ENCODE data around the gene ZC3H8.
"Not testable (repeated sequence)": the region's sequence is repeated elsewhere in the genome, so short reads cannot be mapped to it uniquely, and the experiment has no call there.

The ZC3H8 gene

DNA sequence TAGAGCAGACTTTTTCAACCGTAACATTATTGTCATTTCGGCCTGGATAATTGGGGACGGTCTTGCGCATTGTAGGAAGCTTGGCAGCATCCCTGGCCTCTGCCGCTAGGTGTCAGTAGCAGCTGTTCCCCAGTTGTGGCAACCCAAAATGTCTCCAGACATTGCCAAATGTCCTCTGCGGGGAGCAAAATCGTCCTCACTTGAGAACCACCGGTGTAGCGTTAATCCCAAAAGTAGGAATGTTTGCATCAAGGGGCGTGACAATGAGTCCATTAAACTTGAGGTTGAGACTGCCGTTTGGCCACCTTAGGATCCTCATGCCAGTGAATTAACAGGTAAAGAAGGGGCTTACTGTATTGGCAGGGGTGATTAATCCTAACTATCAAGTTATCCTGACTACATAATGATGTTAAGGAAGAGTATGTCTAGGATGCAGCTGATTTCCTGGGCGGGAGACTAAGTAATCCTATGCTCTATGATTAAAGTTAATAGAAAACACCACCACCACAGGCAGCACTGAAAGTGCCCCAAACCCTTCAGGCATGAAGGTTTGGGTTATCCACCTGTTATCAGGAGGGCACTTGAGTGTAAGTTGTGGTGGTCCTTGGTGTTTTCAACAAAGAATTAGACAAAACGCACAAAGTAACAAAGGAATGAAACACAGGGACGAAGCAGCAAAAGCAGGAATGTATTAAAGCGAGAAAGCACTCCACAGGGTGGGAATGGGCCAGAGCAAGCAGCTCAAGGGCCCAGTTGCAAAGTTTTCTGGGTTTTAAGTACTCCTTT lies 4.9 kb upstream of the ZC3H8 start:
- DNase-seq: peak; percentile 87

DNA sequence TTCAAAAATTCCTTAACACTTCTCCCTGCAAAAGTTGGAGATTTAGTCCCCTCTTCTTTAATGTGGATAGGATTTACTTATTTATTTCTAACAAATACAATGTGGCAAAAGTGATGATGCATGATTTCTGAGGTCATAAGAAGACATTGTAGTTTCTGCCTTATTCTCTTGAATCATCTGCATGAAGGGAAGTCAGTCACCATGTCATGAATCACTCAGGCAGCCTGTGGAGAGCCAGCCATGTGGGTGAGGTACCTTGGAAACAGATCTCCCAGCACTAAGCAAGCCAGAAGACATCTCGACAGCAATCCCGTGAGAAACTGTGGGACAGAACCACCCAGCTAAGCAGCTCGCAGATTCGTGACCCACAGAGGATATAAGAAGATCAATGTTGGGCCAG lies 2.7 kb upstream of the ZC3H8 start:
- DNase-seq: no peak

DNA sequence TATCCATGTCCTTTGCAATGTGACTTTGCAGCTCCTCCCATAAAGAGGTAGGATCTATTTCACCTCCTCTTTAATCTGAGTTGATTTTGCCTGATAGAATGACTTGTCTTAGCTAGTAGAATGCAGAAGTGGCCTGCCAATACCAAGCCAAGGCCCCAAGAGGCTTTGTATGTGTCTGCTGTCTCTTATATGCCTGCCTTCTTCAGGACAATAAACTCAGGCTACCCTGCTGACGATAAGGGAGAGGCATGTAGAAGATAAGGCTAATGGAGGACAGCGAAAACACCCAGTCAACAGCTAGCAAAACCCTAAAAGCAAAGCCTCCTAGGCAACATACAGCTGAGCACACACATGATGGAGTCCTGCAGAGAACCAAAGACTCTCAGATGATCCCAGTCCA lies 1.8 kb upstream of the ZC3H8 start:
- no peak for DNase-seq

DNA sequence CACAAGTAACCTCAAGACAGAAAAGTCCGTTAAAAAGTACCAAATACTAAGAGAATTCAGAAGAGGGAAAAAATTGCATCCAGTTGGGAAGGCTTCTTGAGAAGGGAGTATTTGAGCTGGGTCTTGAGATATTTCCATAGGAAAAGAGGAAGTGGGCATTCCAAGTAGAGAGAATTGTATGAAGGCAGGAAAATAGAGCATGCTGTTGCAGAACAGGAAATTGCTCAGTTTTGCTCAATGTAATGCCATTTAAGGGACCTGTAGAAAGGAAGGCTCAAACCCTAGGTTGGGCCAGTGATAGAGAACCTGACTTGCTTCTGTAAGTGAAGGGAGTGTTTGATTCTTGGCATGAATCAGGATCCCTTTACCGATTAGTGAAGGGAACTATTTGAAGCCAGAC lies 1.0 kb upstream of the ZC3H8 start:
- DNase-seq: no peak

DNA sequence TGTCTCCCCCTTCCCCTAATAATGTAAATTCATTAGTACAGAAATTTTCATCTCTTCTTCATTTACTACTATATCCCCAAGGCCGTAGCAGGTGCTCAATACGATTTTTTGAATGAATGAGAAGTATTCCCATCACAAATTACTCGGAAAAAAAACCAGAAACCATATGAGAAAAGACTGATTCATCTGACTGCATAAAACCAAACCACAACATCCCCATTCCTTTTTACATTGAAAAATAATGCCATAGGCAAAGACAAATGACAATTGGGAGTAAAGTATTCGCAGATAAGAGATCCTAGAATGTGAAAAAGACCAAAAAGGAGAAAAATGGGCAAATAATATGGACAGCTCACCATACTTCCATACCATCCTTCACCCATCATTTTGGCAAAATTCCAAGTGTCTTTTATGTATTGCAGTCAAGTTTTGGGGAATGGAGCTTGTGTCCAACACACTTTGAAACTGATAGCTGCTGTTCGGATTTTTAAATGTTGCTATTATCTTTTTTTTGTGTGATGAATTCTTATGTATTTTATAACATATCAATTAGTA lies 1.5 kb downstream of the ZC3H8 start:
- no peak for DNase-seq

DNA sequence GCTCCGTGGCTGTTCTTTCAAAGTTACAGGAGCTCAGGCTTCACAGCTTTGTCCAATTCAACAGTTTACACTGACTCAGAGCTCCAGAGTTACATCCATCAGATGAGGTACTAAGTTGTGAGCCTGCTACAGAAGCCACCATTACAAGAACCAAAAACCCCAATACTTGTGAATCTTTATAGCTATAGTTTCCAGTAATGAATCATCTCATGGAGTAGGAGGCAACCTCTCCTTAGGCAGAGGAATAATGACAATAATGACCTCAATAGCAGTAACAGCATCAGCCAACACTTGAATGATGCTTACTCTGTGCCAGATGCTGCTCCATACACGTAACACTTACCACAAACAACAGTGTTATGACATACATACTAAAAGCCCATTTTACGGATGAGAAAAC lies 3.6 kb downstream of the ZC3H8 start:
- no peak for DNase-seq

DNA sequence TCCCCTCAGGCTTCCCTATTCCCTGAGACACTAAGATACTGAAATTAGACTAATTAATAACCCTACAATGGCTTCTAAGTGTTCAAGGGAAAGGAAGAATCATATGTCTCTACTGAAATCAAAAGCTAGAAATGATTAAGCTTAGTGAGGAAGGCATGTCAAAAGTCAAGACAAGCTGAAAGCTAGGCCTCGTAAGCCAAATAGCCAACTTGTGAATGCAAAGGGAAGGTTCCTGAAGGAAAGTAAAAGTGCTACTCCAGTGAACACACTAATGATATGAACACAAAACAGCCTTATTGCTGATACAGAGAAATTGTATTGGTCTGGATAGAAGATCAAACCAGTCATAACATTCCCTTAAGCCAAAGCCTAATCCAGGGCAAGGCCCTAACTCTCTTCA lies 10.0 kb downstream of the ZC3H8 start:
- DNase-seq: no peak

DNA sequence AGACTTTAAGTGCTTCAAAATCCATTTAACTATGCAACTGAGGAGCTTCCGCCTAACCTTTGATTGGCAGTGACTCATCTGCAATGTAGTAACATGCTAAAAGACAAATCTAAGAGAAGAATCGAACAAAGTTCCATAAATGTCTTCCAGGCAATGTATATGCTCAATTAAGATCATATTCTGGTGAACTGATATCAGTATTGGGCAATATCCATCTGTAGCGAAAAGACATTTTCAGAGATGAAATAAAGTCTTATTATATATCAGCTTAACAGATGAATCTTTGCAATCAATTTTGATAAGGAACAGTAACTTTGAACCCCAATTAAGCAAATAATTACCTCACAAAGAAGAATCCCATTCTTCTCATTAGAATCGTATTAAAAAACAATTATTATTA lies 11.6 kb downstream of the ZC3H8 start:
- DNase-seq: no peak

DNA sequence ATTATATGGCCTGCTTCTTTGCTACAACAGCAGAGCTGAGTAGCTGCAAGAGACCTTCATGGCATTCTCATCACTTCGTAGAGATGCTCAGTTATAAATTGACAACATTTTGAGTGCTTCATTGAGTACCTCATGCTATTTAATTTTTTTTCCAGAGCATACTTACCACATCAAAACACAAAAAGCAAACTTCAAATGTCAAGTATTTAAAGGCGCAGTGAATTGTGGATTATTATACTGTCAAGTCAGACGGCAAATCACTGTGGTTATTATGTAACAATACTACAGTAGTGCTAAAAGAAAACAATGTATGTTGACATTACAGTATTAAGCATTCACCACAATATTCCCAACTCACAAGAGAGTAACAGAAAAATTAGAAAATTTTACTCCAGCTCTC lies 12.5 kb downstream of the ZC3H8 start:
- DNase-seq: no peak

DNA sequence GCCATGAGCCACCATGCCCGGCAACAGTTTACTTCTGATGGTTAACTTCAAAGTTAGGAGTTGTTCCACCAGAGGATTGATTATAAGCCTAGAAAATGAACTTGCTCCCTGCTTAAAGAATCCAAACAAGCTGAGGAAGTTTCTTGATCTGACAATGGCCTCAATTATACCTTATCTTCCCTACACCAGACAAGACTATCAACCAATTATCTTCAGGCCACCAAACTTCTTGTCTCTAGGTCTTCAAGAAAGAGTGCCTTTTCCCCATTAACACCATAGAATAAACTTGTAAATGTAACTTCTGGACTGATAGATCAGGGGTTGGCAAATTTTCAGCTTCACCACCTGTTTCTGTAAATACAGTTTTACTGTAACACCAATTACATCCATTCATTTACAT lies 15.0 kb downstream of the ZC3H8 start:
- no peak for DNase-seq

DNA sequence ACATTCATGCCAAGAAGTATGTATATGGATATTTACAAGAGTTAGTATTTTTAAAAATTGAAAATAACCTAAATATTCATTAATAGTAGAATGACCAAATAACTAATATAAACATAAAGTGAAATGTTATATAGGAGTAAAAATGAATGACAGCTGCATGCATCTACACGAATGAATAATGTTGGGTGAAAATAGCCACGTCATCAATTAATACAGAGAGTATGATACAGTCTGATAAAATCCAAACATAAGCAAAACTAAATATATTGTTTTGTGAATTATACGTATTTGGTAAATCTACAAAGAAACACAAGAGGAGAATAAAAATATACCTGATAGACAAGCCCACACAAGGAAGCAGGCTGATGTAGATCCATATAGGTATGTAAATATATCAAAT lies 24.5 kb downstream of the ZC3H8 start:
- DNase-seq: no peak

DNA sequence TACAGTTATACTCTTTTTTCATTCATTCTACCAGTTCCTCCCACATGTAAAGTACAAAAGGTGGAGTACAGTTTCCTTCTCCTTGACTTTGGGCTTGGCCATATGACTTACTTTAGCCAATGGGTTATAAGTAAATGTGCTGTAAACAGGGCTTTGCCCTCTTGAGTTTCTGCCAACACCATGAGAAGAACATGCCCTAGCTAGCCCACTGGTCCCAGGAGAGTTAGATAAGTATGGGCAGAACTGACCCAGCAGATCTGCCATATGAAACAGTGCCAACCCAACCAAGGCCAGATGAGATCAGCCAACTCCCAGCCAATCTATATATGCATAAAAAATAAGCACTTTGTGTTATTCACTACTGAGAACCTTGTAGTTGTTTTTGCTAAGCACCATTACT lies 25.5 kb downstream of the ZC3H8 start:
- DNase-seq: no peak

DNA sequence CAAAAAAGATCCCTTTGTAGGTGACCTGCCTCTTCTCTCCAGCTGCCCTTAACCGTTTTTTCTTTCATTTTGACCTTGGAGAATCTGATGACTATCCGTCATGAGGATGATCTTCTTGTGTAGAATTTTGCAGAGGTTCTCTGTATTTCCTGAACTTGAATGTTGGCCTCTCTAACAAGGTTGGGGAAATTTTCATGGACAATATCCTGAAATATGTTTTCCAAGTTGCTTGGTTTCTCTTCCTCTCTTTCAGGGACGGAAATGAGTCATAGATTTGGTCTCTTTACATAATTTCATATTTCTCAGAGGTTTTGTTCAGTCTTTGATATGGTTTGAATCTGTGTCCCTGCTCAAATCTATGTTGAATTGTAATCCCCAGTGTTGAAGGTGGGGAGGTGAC lies 34.0 kb downstream of the ZC3H8 start:
- DNase-seq: no peak

DNA sequence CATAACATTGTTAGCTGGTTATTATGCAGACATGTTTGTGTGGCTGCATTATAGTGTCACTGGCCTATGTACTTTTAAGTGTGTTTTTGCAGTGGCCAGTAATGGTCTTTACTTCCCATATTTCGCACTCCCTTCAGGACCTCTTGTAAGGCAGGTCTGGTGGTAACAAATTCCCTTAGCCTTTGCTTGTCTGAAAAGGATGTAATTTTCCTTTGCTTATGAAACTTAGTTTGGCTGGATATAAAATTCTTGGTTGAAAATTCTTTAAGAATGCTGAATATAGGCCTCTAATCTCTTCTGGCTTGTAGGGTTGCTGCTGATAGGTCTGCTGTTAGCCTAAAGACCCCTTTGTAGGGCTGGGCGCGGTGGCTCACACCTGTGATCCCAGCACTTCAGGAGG lies 34.7 kb downstream of the ZC3H8 start:
- no peak for DNase-seq

DNA sequence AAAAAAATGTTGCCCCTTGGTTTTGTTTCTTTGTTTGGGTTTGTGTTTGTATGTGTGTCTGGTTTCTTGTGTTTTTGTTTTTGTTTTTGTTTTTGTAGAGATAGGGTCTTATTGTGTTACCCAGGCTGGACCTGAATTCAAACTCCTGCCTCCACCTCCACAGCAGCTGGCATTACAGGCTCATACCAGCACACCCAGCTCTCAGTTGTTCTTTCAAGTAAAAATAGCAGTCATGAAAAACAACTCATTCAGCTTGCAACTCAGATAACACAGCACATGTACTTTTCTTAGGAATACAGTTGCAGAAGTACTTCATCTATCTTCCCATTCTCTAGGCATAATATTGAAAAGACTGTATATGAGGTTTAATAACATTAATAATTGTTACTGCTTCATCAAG lies 37.0 kb downstream of the ZC3H8 start:
- no peak for DNase-seq

DNA sequence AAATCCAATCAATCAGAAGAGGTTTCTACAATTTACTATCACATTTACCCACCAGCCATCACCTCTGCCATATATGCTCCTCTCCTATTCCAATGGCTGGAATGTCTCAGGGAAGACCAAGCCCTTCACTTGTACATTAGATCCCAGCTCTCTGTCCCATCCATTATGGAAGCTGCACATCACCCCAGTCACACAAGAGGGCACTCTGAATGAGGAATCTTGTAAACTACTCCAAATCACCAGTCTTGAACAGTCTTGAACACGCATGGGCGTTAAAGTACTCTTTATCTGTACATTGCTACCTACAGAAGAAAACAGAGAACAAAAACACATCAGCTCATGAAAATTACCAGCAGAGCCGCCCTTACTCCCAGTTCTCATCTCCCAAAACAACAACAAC lies 38.7 kb downstream of the ZC3H8 start:
- DNase-seq: no peak

DNA sequence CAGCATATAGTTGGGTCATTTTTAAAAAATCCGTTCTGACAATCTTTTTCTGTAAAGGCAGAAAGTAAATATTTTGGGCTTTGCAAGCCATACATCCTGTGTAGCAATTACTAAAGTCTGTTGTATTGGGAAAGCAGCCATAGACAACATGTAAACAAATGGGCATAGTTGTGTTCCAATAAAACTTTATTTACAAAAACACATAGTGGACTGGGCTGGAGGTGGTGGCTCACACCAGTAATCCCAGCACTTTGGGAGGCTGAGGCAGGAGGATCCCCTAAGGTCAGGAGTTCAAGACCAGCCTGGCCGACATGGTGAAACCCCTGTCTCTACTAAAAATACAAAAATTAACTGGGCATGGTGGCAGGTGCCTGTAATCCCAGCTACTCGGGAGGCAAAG lies 46.9 kb downstream of the ZC3H8 start:
- not testable (repeated sequence) for DNase-seq

DNA sequence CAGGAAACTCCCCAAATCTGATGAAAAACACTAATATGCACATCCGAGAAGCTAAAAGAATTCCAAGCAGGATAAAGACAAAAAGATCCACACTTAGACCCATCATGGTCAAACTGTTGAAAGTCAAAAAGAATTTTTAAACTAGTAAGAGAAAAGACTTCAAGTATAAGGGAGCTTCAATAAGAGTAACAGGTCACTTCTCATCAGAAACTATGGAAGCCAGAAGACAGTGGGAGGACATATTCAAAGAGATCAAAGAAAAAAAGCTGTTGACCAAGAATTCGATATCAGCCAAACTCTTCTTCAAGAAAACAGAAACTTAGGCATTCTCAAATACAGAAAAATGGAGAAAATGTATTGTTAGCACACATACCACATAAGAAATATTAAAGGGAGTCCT lies 50.4 kb downstream of the ZC3H8 start:
- no peak for DNase-seq

DNA sequence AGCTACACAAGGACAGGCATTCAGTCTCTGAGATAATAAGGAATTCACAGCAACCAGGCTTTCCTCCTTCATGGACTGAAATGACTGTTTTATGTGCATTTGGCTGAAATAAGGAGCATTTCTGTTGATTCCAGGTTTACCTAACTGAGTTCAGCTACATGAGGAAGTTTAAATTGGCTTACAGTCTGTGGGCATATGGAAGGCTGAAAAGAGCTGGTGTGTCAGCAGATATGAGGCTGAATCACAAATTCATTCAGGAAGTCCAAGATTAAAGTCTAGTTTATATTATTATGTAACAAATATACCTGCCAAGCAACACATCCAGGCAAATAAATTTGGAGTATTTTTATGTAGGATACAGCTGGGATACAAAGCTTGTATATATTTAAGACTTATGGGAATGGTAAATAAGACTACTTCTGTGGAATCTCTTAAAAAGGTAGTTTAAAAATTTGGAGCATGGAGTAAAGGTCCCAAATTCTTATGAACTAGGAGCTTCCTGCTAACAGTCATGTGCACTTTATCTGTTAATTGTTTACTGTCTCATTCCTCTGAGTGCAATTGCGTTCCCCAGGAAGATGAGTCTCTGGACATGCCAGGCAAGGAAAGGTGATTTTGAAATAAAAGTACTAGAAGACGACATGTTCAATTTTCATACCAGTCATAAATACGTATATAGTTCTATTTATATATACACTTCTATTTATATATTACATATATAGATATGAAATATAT lies 53.0 kb downstream of the ZC3H8 start:
- no peak for DNase-seq

DNA sequence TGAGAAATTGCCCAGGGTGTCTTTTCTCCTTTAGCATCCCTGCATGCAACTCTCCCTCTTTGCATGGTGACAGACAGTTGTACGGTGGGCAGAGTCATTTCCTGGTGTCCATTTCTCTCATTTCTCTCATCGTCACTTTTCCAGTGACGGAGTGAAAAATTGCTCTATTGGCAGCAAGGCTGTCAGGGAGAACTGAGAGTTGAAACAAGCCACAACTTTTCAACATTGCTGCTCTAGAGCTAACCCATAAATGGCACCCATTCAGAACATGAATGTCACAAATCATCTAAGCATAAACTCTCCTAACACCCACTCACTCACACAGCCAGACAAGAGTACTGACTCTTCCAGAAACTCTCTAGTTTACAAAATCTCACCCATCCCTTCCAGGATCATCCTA lies 55.7 kb downstream of the ZC3H8 start:
- DNase-seq: no peak

DNA sequence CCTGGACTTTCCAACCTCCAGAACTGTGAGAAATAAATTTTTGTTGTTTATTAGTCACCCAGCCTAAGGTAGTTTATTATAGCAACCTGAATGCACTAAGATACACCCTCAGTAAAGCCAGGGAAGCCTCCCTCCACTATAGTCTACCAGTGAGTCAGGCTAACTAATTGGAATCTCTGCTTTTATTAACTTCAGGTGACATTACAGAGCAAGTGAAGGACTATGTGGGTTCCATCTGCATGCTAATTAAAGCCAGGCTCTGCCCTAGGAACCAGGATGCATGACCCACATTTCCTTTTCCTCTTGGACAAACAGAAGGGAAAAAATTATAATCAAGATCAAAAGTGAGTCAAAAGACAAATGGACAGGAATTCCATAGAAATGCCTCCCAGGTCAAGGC lies 56.1 kb downstream of the ZC3H8 start:
- DNase-seq: no peak

DNA sequence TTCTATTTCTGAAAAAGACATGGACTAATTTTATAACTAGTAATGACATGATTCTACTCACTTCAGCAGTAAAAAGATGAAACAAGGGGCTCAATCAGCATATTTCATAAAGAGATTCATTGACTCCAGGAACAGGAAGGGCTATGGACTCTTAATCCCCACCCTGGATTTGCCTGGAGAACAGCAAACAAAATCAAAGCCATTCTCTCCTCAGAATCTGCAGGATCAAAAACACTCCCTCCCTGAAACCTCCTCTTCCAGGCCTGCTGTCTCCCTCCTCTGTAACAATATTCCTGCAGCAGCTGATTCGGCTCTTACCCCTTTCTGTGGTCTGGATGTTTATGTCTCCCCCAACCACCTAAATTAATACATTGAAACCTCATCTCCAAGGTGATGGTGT lies 57.0 kb downstream of the ZC3H8 start:
- no peak for DNase-seq

DNA sequence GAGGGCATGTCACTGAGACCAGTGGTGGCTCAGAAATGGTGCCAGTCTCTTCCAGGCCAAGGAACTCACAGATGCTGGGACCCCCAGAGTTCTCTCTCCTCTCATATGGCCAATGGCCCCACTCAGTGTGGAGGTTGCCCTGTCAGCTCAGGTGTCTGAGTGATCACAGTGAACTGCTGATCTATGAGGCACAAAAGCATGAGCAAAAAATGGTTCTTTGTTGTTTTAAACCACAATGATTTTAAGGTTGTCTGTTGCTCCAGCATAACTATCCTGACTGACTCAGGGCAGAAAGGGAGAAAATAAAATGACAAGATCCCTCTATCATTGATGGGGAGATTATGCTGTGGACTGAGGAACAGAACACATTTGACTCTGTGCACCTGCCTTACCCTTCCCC lies 58.9 kb downstream of the ZC3H8 start:
- no peak for DNase-seq

DNA sequence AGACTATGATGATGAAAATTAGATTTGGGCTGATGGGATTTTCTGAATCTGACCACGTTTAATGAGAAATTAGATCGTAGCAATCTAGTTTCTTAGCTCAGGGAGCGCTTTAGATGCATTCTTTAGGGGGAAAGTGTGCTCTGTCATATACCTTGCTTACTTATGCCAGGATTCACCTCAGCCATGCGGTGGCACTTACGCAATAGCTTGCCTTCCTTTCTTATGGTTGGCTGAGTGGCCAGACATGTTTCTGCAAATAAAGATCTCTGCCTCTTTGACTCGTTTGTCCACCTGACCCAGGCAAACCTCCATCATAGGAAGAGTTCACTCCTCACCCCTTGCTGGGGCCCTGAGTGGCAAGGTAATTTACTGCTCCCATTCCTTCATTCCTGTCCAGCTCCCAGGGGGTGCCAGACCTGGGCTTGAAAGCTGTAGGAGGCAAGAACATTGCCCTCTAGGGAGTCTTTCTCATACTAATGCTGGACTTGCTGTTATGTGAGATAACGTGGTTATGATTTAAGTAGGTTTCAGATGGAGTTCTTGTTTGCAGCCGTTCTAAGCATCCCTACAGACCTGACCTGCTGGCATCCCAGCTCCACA lies 59.6 kb downstream of the ZC3H8 start:
- no peak for DNase-seq
